Measurements from ENCODE around the gene CUEDC2. TPM values are rescaled to one million over a fixed set of nuclear protein-coding genes. Genes with fewer than 3 reads are reported as not detected.

Gene CUEDC2
- total RNA-seq, 1 donor from 2014 or later, result 81.3 TPM

- H3K27me3 Mint-ChIP-seq (ENCODE audit: unreplicated experiment), result peaks cover 16% of the 10 kb centered on the region
- TF ChIP-seq CTCF (IDR thresholded peaks at IDR 0.05), result no peak
- no peaks in the 10 kb centered on the region for H3K36me3 Mint-ChIP-seq (ENCODE audit: unreplicated experiment)
- peak within 1 kb of the TSS; percentile 96 for H3K4me3 Mint-ChIP-seq (ENCODE audit: unreplicated experiment)
- H3K27ac Mint-ChIP-seq (ENCODE audit: unreplicated experiment), result peak within 1 kb of the TSS; percentile 99
- DNase-seq (ENCODE audit: extremely low spot score, unreplicated experiment), result peak; percentile 99
- H3K9me3 Mint-ChIP-seq (ENCODE audit: unreplicated experiment), result no peaks in the 10 kb centered on the region
- H3K4me1 Mint-ChIP-seq (ENCODE audit: unreplicated experiment), result peaks cover 33% of the 10 kb centered on the region
Observed at GRCh38 chr10:102420714-102421506, 11.5 kb downstream of the CUEDC2 start, which contains the start of gene FBXL15. Gene FBXL15, plus strand, starts transcription at chr10:102420836. Its CDS starts 294 bp downstream, at chr10:102421130.

- no peaks in the 10 kb centered on the region for H3K9me3 Mint-ChIP-seq (ENCODE audit: unreplicated experiment)
- H3K4me1 Mint-ChIP-seq (ENCODE audit: unreplicated experiment), result peaks cover 33% of the 10 kb centered on the region
- H3K27me3 Mint-ChIP-seq (ENCODE audit: unreplicated experiment), result peaks cover 17% of the 10 kb centered on the region
- no peak for DNase-seq (ENCODE audit: extremely low spot score, unreplicated experiment)
- H3K27ac Mint-ChIP-seq (ENCODE audit: unreplicated experiment), result peak overlapping the region; percentile 99
- TF ChIP-seq CTCF (IDR thresholded peaks at IDR 0.05), result no peak
- no peaks in the 10 kb centered on the region for H3K36me3 Mint-ChIP-seq (ENCODE audit: unreplicated experiment)
- H3K4me3 Mint-ChIP-seq (ENCODE audit: unreplicated experiment), result peak overlapping the region; percentile 96
Observed at GRCh38 chr10:102420181-102420713, 12.1 kb downstream of the CUEDC2 start.

- DNase-seq (ENCODE audit: extremely low spot score, unreplicated experiment), result no peak
- no peaks in the 10 kb centered on the region for H3K36me3 Mint-ChIP-seq (ENCODE audit: unreplicated experiment)
- H3K27me3 Mint-ChIP-seq (ENCODE audit: unreplicated experiment), result peaks cover 17% of the 10 kb centered on the region
- H3K4me3 Mint-ChIP-seq (ENCODE audit: unreplicated experiment), result peak overlapping the region; percentile 96
- H3K9me3 Mint-ChIP-seq (ENCODE audit: unreplicated experiment), result no peaks in the 10 kb centered on the region
- TF ChIP-seq CTCF (IDR thresholded peaks at IDR 0.05), result no peak
- H3K4me1 Mint-ChIP-seq (ENCODE audit: unreplicated experiment), result peaks cover 33% of the 10 kb centered on the region
- H3K27ac Mint-ChIP-seq (ENCODE audit: unreplicated experiment), result no peak overlapping the region
Observed at GRCh38 chr10:102419269-102420180, 12.8 kb downstream of the CUEDC2 start.

GRCh38 chr10:102418622-102419268 is 13.6 kb downstream of the CUEDC2 start, which contains the start of gene PSD:
Gene PSD, minus strand, starts transcription at chr10:102418785. Its CDS starts 1,747 bp downstream, at chr10:102417038.
- H3K36me3 Mint-ChIP-seq (ENCODE audit: unreplicated experiment), result no peaks in the 10 kb centered on the region
- H3K9me3 Mint-ChIP-seq (ENCODE audit: unreplicated experiment), result no peaks in the 10 kb centered on the region
- H3K27ac Mint-ChIP-seq (ENCODE audit: unreplicated experiment), result no peak within 1 kb of the TSS
- peaks cover 20% of the 10 kb centered on the region for H3K27me3 Mint-ChIP-seq (ENCODE audit: unreplicated experiment)
- TF ChIP-seq CTCF (IDR thresholded peaks at IDR 0.05), result no peak
- no peak for DNase-seq (ENCODE audit: extremely low spot score, unreplicated experiment)
- peaks cover 33% of the 10 kb centered on the region for H3K4me1 Mint-ChIP-seq (ENCODE audit: unreplicated experiment)
- peak within 1 kb of the TSS; percentile 96 for H3K4me3 Mint-ChIP-seq (ENCODE audit: unreplicated experiment)
